Motor neuron (in vitro differentiated cells): Measurements from ENCODE around the gene NKAIN4. TPM values are rescaled to one million over a fixed set of nuclear protein-coding genes. Genes with fewer than 3 reads are reported as not detected.
A peak's percentile ranks its signal among the peaks of the same experiment; 100 is the strongest.

ENCODE experiments used
- ATAC-seq, 8 experiments: fragments of 200-7000 bp; cut with Tn5 transposase; replicated peaks in 6 of 8; 2 replicates each; pipeline ENCODE4 v1.8.0; 2021; ENCODE audit warnings: mild to moderate bottlenecking in 8 of 8, moderate library complexity in 8 of 8
- H3K27ac ChIP-seq, 2 donors: fragments of 250-450 bp; sonication (Bioruptor Pico); 2 replicates each; pipeline ENCODE4 v1.9.0; 2021; ENCODE audit warnings: antibody characterized with exemption in 2 of 2, mild to moderate bottlenecking in 2 of 2, moderate library complexity in 1 of 2
- H3K4me1 ChIP-seq, 2 donors: fragments of 250-450 bp; sonication (Bioruptor Pico); replicated peaks in 1 of 2; 2 replicates each; pipeline ENCODE4 v1.6.1; 2021; ENCODE audit warnings: antibody characterized with exemption in 2 of 2, mild to moderate bottlenecking in 2 of 2, moderate library complexity in 1 of 2
- H3K4me3 ChIP-seq, 5 donors: fragments of 250-450 bp; sonication (Bioruptor Pico); 2 replicates each; pipeline ENCODE4 v1.9.0; 2021; ENCODE audit warnings: antibody characterized with exemption in 5 of 5, mild to moderate bottlenecking in 5 of 5, moderate library complexity in 4 of 5
- WGBS, 10 experiments: fragments of 450-650 bp; shearing (Covaris generic); methylation state at CpG; one replicate each; pipeline ENCODE4 v1.0.0; 2022; 5-methylcytosine and 5-hydroxymethylcytosine counted together
- in situ Hi-C, 9 experiments: fragments of 400-800 bp; cut with MboI; loops; one replicate each; pipeline ENCODE4 v1.15.0; 2021; ENCODE audit warnings: low sequenced_read_pairs in 9 of 9, low pct_unique_long_range_greater_than_20kb in 2 of 9; ENCODE audit not compliant: unreplicated experiment in 9 of 9
- total RNA-seq, 8 experiments: library from RNA; unstranded; fragments of 300-600 nt; gene quantifications; 2 replicates each; pipeline versions ENCODE4 v1.2.3 to v1.2.4, GENCODE V29; 2022

NKAIN4 gene
- total RNA-seq, 8 experiments from 2014 or later = 0.31 to 102 (median 18.5) TPM

- in situ Hi-C loops = loop anchor here in 1 of 9 experiments (25.0 kb wide), 1 partner anchor 93 kb away; no protein-coding TSS in a partner anchor
- Histone ChIP-seq H3K27ac (no peak overlapping the region), H3K4me3 (no peak overlapping the region), H3K4me1 (peaks cover 26 to 31% of the 10 kb centered on the region in 2 donors)
- peak in 2 of 8 experiments; percentile 12 to 20 for ATAC-seq
- 80% methylated on average over 1 of the region's 22 CpGs; no CpG with 5 or more reads in 9 of the 10 experiments for WGBS, 10 experiments
Measured at GRCh38 chr20:63293871-63294535, 39.7 kb upstream of the NKAIN4 start.

GRCh38 chr20:63293456-63293855, 39.2 kb upstream of the NKAIN4 start:
- peaks cover 26 to 31% of the 10 kb centered on the region in 2 donors for H3K4me1 ChIP-seq
- no peak for ATAC-seq
- 20% methylated on average over 1 of the region's 11 CpGs; no CpG with 5 or more reads in 9 of the 10 experiments for WGBS, 10 experiments
- H3K4me3 ChIP-seq = no peak overlapping the region
- H3K27ac ChIP-seq = no peak overlapping the region
- in situ Hi-C loops = loop anchor here in 1 of 9 experiments (25.0 kb wide), 1 partner anchor 94 kb away; no protein-coding TSS in a partner anchor

- H3K27ac ChIP-seq = no peak within 1 kb of the TSS
- no peak within 1 kb of the TSS for H3K4me3 ChIP-seq
- no CpG with 5 or more reads among the region's 7 CpGs for WGBS, 10 experiments
- no peak for ATAC-seq
- H3K4me1 ChIP-seq = peaks cover 26 to 31% of the 10 kb centered on the region in 2 donors
- in situ Hi-C loops = loop anchor here in 1 of 9 experiments (25.0 kb wide), 1 partner anchor 94 kb away; no protein-coding TSS in a partner anchor
Measured at GRCh38 chr20:63292904-63293303, 38.6 kb upstream of the NKAIN4 start, which contains the start of gene COL20A1. Gene COL20A1 (plus strand): TSS chr20:63293186. CDS start chr20:63295108, 1,922 bp downstream.

GRCh38 chr20:63292292-63292701, 38.0 kb upstream of the NKAIN4 start:
- Histone ChIP-seq H3K4me1 (peaks cover 26 to 31% of the 10 kb centered on the region in 2 donors), H3K27ac (no peak overlapping the region), H3K4me3 (no peak overlapping the region)
- WGBS, 10 experiments = 80 to 93% (median 87%) methylated on average over 3 to 5 of the region's 16 CpGs; no CpG with 5 or more reads in 7 of the 10 experiments
- no peak for ATAC-seq
- in situ Hi-C loops = loop anchor here in 1 of 9 experiments (25.0 kb wide), 1 partner anchor 95 kb away; no protein-coding TSS in a partner anchor

GRCh38 chr20:63291811-63292210, 37.5 kb upstream of the NKAIN4 start:
- no peak for ATAC-seq
- Histone ChIP-seq H3K27ac (no peak overlapping the region), H3K4me3 (no peak overlapping the region), H3K4me1 (peaks cover 24 to 30% of the 10 kb centered on the region in 2 donors)
- WGBS, 10 experiments = 60 to 100% (median 90%) methylated on average over 1 of the region's 10 CpGs; no CpG with 5 or more reads in 6 of the 10 experiments
- in situ Hi-C loops = loop anchor here in 1 of 9 experiments (25.0 kb wide), 1 partner anchor 95 kb away; no protein-coding TSS in a partner anchor

GRCh38 chr20:63290677-63291472, 36.6 kb upstream of the NKAIN4 start:
- WGBS, 10 experiments = 0 to 53% (median 3%) methylated on average over 1 to 5 of the region's 26 CpGs; no CpG with 5 or more reads in 5 of the 10 experiments
- in situ Hi-C loops = loop anchor here in 1 of 9 experiments (25.0 kb wide), 1 partner anchor 96 kb away; no protein-coding TSS in a partner anchor
- ATAC-seq = peak; percentile 23 to 75 (median 40)
- Histone ChIP-seq H3K27ac (peak overlapping the region in 1 of 2 donors; percentile 7), H3K4me1 (peaks cover 15 to 21% of the 10 kb centered on the region in 2 donors), H3K4me3 (no peak overlapping the region)

GRCh38 chr20:63290136-63290676, 35.9 kb upstream of the NKAIN4 start:
- peak in 2 of 8 experiments; percentile 1 to 2 for ATAC-seq
- peaks cover 8 to 14% of the 10 kb centered on the region in 2 donors for H3K4me1 ChIP-seq
- WGBS, 10 experiments = 94 to 100% (median 96%) methylated on average over 2 to 5 of the region's 17 CpGs; no CpG with 5 or more reads in 7 of the 10 experiments
- H3K4me3 ChIP-seq = no peak overlapping the region
- no peak overlapping the region for H3K27ac ChIP-seq
- in situ Hi-C loops = loop anchor here in 1 of 9 experiments (25.0 kb wide), 1 partner anchor 97 kb away; no protein-coding TSS in a partner anchor

GRCh38 chr20:63289311-63290135, 35.3 kb upstream of the NKAIN4 start:
- Histone ChIP-seq H3K27ac (no peak overlapping the region), H3K4me3 (no peak overlapping the region), H3K4me1 (peaks cover 6 to 9% of the 10 kb centered on the region in 2 donors)
- in situ Hi-C loops = loop anchor here in 1 of 9 experiments (25.0 kb wide), 1 partner anchor 98 kb away; no protein-coding TSS in a partner anchor
- WGBS, 10 experiments = 87% methylated on average over 3 of the region's 25 CpGs; no CpG with 5 or more reads in 9 of the 10 experiments
- no peak for ATAC-seq

- WGBS, 10 experiments = 73 to 93% (median 83%) methylated on average over 2 to 8 of the region's 28 CpGs; no CpG with 5 or more reads in 6 of the 10 experiments
- in situ Hi-C loops = loop anchor here in 1 of 9 experiments (25.0 kb wide), 1 partner anchor 99 kb away; no protein-coding TSS in a partner anchor
- peak in 4 of 8 experiments; percentile 1 to 6 (median 3) for ATAC-seq
- H3K27ac ChIP-seq = no peak overlapping the region
- H3K4me1 ChIP-seq = peaks cover 6 to 8% of the 10 kb centered on the region in 2 donors
- no peak overlapping the region for H3K4me3 ChIP-seq
Measured at GRCh38 chr20:63288581-63289251, 34.5 kb upstream of the NKAIN4 start.

- peaks cover 6 to 8% of the 10 kb centered on the region in 2 donors for H3K4me1 ChIP-seq
- 82 to 100% (median 91%) methylated on average over 2 to 13 of the region's 55 CpGs; no CpG with 5 or more reads in 7 of the 10 experiments for WGBS, 10 experiments
- no peak for ATAC-seq
- no peak overlapping the region for H3K4me3 ChIP-seq
- in situ Hi-C loops = loop anchor here in 1 of 9 experiments (25.0 kb wide), 1 partner anchor 99 kb away; no protein-coding TSS in a partner anchor
- H3K27ac ChIP-seq = no peak overlapping the region
Measured at GRCh38 chr20:63287697-63288580, 33.7 kb upstream of the NKAIN4 start.
